Measurements from ENCODE around the gene TMEM248. TPM values are rescaled to one million over a fixed set of nuclear protein-coding genes. Genes with fewer than 3 reads are reported as not detected.

The TMEM248 gene
- total and polyA plus RNA-seq, 7 experiments from 2014 or later: 81.0 to 107 (median 95.5) TPM

GRCh38 chr7:66919304-66919703 is 1.7 kb upstream of the TMEM248 start:
- H3K36me3 Mint-ChIP-seq: peaks cover 0 to 15% (median 6%) of the 10 kb centered on the region in 5 donors

GRCh38 chr7:66919704-66920103 is 1.3 kb upstream of the TMEM248 start:
- no peaks in the 10 kb centered on the region for H3K27me3 Mint-ChIP-seq
- H3K4me3 Mint-ChIP-seq: peak overlapping the region in 6 of 10 donors; percentile 8 to 60 (median 34)
- ChIA-PET POLR2A (interaction anchor here (3.3 to 3.7 kb wide), 2 partner anchors 75 to 76 kb away, joined by 34 to 35 read pairs; partner anchors contain the start of genes SBDS and TYW1), CTCF (no interaction called here)
- H3K36me3 Mint-ChIP-seq: peaks cover 0 to 15% (median 6%) of the 10 kb centered on the region in 5 donors
- peaks cover 6 to 39% (median 29%) of the 10 kb centered on the region in 7 donors for H3K4me1 Mint-ChIP-seq
- H3K4me3 ChIP-seq (ENCODE audit: low read length): no peak overlapping the region
- H3K27me3 ChIP-seq (ENCODE audit: control insufficient read depth in 2 of 2, insufficient read depth in 2 of 2, low read length in 2 of 2): no peaks in the 10 kb centered on the region
- peaks cover 0 to 11% (median 0%) of the 10 kb centered on the region in 11 donors for H3K9me3 Mint-ChIP-seq
- no peaks in the 10 kb centered on the region for H3K9me3 ChIP-seq (ENCODE audit: control insufficient read depth in 2 of 3, low read length in 3 of 3)
- no peak for ATAC-seq
- intact Hi-C loops (cut with micrococcal nuclease): loop anchor here (1.0 to 5.0 kb wide), 12 partner anchors 237 to 1912 kb away; partner anchors contain the start of genes KCTD7 (in 2 of the 2), ERV3-1 (in 1 of the 2), GUSB (in 1 of the 2) and VKORC1L1 (in 1 of the 2)
- no peak overlapping the region for H3K27ac ChIP-seq (ENCODE audit: low read depth, low read length)
- peaks cover 0 to 4% (median 0%) of the 10 kb centered on the region in 3 experiments for H3K36me3 ChIP-seq (ENCODE audit: control insufficient read depth in 2 of 3, insufficient read depth in 3 of 3, low read length in 3 of 3)
- H3K27ac Mint-ChIP-seq: peak overlapping the region in 7 of 9 donors; percentile 42 to 92 (median 67)
- DNase-seq: no peak
- H3K4me1 ChIP-seq (ENCODE audit: control insufficient read depth in 2 of 2, insufficient read depth in 2 of 2, low read length in 2 of 2): peaks cover 18 to 20% of the 10 kb centered on the region in 2 donors

More at GRCh38 chr7:66919304-66919703, 1.7 kb upstream of the TMEM248 start:
- peak overlapping the region in 7 of 10 donors; percentile 8 to 60 (median 30) for H3K4me3 Mint-ChIP-seq
- CTCF ChIA-PET: no interaction called here
- Histone ChIP-seq H3K4me1 (ENCODE audit: control insufficient read depth in 2 of 2, insufficient read depth in 2 of 2, low read length in 2 of 2) (peaks cover 18 to 20% of the 10 kb centered on the region in 2 donors), H3K9me3 (ENCODE audit: control insufficient read depth in 2 of 3, low read length in 3 of 3) (no peaks in the 10 kb centered on the region), H3K36me3 (ENCODE audit: control insufficient read depth in 2 of 3, insufficient read depth in 3 of 3, low read length in 3 of 3) (peaks cover 0 to 4% (median 0%) of the 10 kb centered on the region in 3 experiments), H3K4me3 (ENCODE audit: low read length) (no peak overlapping the region), H3K27me3 (ENCODE audit: control insufficient read depth in 2 of 2, insufficient read depth in 2 of 2, low read length in 2 of 2) (no peaks in the 10 kb centered on the region), H3K27ac (ENCODE audit: low read depth, low read length) (no peak overlapping the region)
- peaks cover 6 to 39% (median 29%) of the 10 kb centered on the region in 7 donors for H3K4me1 Mint-ChIP-seq
- H3K9me3 Mint-ChIP-seq: peaks cover 0 to 11% (median 0%) of the 10 kb centered on the region in 11 donors
- ATAC-seq (no peak), DNase-seq (no peak)
- POLR2A ChIA-PET: interaction anchor here (3.3 to 3.7 kb wide), 2 partner anchors 75 to 76 kb away, joined by 34 to 35 read pairs; partner anchors contain the start of genes SBDS and TYW1
- intact Hi-C loops (cut with micrococcal nuclease): no loop called here
- H3K27ac Mint-ChIP-seq: peak overlapping the region in 7 of 9 donors; percentile 11 to 76 (median 57)
- H3K27me3 Mint-ChIP-seq: no peaks in the 10 kb centered on the region

- Histone ChIP-seq H3K36me3 (ENCODE audit: control insufficient read depth in 2 of 3, insufficient read depth in 3 of 3, low read length in 3 of 3) (peaks cover 0 to 4% (median 0%) of the 10 kb centered on the region in 3 experiments), H3K27ac (ENCODE audit: low read depth, low read length) (no peak overlapping the region), H3K4me3 (ENCODE audit: low read length) (peak overlapping the region; percentile 80), H3K27me3 (ENCODE audit: control insufficient read depth in 2 of 2, insufficient read depth in 2 of 2, low read length in 2 of 2) (no peaks in the 10 kb centered on the region), H3K4me1 (ENCODE audit: control insufficient read depth in 2 of 2, insufficient read depth in 2 of 2, low read length in 2 of 2) (peaks cover 18 to 20% of the 10 kb centered on the region in 2 donors), H3K9me3 (ENCODE audit: control insufficient read depth in 2 of 3, low read length in 3 of 3) (no peaks in the 10 kb centered on the region)
- DNase-seq (no peak), ATAC-seq (no peak)
- H3K9me3 Mint-ChIP-seq: peaks cover 0 to 11% (median 0%) of the 10 kb centered on the region in 11 donors
- H3K4me3 Mint-ChIP-seq: peak overlapping the region in 7 of 10 donors; percentile 7 to 93 (median 89)
- peaks cover 9 to 43% (median 31%) of the 10 kb centered on the region in 7 donors for H3K4me1 Mint-ChIP-seq
- no peaks in the 10 kb centered on the region for H3K27me3 Mint-ChIP-seq
- peak overlapping the region in 8 of 9 donors; percentile 42 to 96 (median 86) for H3K27ac Mint-ChIP-seq
- ChIA-PET CTCF (no interaction called here), POLR2A (interaction anchor here (0.9 to 3.7 kb wide), 6 partner anchors 13 to 806 kb away, joined by 3 to 35 read pairs (median 8); partner anchors contain the start of genes CRCP, SBDS and TYW1)
- H3K36me3 Mint-ChIP-seq: peaks cover 0 to 15% (median 8%) of the 10 kb centered on the region in 5 donors
- intact Hi-C loops (cut with micrococcal nuclease): loop anchor here (1.0 to 5.0 kb wide), 12 partner anchors 237 to 1913 kb away; partner anchors contain the start of genes KCTD7 (in 2 of the 2), ERV3-1 (in 1 of the 2), GUSB (in 1 of the 2) and VKORC1L1 (in 1 of the 2)
These were observed 769 bp upstream of the TMEM248 start for GRCh38 chr7:66920256-66920655.

- Mint-ChIP-seq H3K4me1 (peaks cover 20 to 55% (median 41%) of the 10 kb centered on the region in 7 donors), H3K9me3 (peaks cover 0 to 11% (median 0%) of the 10 kb centered on the region in 11 donors), H3K4me3 (peak overlapping the region; percentile 91 to 100 (median 98)), H3K36me3 (peaks cover 0 to 20% (median 13%) of the 10 kb centered on the region in 5 donors), H3K27ac (peak overlapping the region; percentile 96 to 100 (median 97)), H3K27me3 (no peaks in the 10 kb centered on the region)
- peak overlapping the region; percentile 93 for H3K27ac ChIP-seq (ENCODE audit: low read depth, low read length)
- intact Hi-C loops (cut with micrococcal nuclease): loop anchor here (1.0 to 5.0 kb wide), 20 partner anchors 74 to 1914 kb away; partner anchors contain the start of genes KCTD7 (in 2 of the 2), RABGEF1 (in 2 of the 2), ERV3-1 (in 1 of the 2) and GUSB (in 1 of the 2)
- peak overlapping the region; percentile 76 for H3K4me3 ChIP-seq (ENCODE audit: low read length)
- H3K9me3 ChIP-seq (ENCODE audit: control insufficient read depth in 2 of 3, low read length in 3 of 3): no peaks in the 10 kb centered on the region
- peak in 5 of 9 donors; percentile 23 to 41 (median 30) for DNase-seq
- peaks cover 0 to 4% (median 0%) of the 10 kb centered on the region in 3 experiments for H3K36me3 ChIP-seq (ENCODE audit: control insufficient read depth in 2 of 3, insufficient read depth in 3 of 3, low read length in 3 of 3)
- ATAC-seq: peak; percentile 3
- CTCF ChIA-PET: interaction anchor here (1.9 kb wide), 1 partner anchor 77 kb away, joined by 7 read pairs; no protein-coding TSS in a partner anchor
- H3K27me3 ChIP-seq (ENCODE audit: control insufficient read depth in 2 of 2, insufficient read depth in 2 of 2, low read length in 2 of 2): no peaks in the 10 kb centered on the region
- POLR2A ChIA-PET: interaction anchor here (0.6 to 3.7 kb wide), 12 partner anchors 9 to 807 kb away, joined by 3 to 35 read pairs (median 6); partner anchors contain the start of genes CRCP, KCTD7, SBDS and TYW1
- peaks cover 18 to 20% of the 10 kb centered on the region in 2 donors for H3K4me1 ChIP-seq (ENCODE audit: control insufficient read depth in 2 of 2, insufficient read depth in 2 of 2, low read length in 2 of 2)
These were observed 432 bp downstream of the TMEM248 start for GRCh38 chr7:66921396-66921917.

- Histone ChIP-seq H3K9me3 (ENCODE audit: control insufficient read depth in 2 of 3, low read length in 3 of 3) (no peaks in the 10 kb centered on the region), H3K36me3 (ENCODE audit: control insufficient read depth in 2 of 3, insufficient read depth in 3 of 3, low read length in 3 of 3) (peaks cover 0 to 4% (median 0%) of the 10 kb centered on the region in 3 experiments), H3K4me3 (ENCODE audit: low read length) (peak overlapping the region; percentile 76), H3K27me3 (ENCODE audit: control insufficient read depth in 2 of 2, insufficient read depth in 2 of 2, low read length in 2 of 2) (no peaks in the 10 kb centered on the region), H3K27ac (ENCODE audit: low read depth, low read length) (peak overlapping the region; percentile 93), H3K4me1 (ENCODE audit: control insufficient read depth in 2 of 2, insufficient read depth in 2 of 2, low read length in 2 of 2) (peaks cover 18 to 20% of the 10 kb centered on the region in 2 donors)
- peaks cover 0 to 11% (median 0%) of the 10 kb centered on the region in 11 donors for H3K9me3 Mint-ChIP-seq
- POLR2A ChIA-PET: interaction anchor here (0.9 to 3.7 kb wide), 7 partner anchors 11 to 429 kb away, joined by 3 to 35 read pairs (median 8); partner anchors contain the start of genes KCTD7, SBDS and TYW1
- intact Hi-C loops (cut with micrococcal nuclease): loop anchor here (1.0 to 5.0 kb wide), 20 partner anchors 73 to 1915 kb away; partner anchors contain the start of genes KCTD7 (in 2 of the 2), RABGEF1 (in 2 of the 2), ERV3-1 (in 1 of the 2) and GUSB (in 1 of the 2)
- CTCF ChIA-PET: interaction anchor here (1.9 kb wide), 1 partner anchor 78 kb away, joined by 7 read pairs; no protein-coding TSS in a partner anchor
- H3K36me3 Mint-ChIP-seq: peaks cover 0 to 21% (median 13%) of the 10 kb centered on the region in 5 donors
- H3K4me1 Mint-ChIP-seq: peaks cover 22 to 61% (median 46%) of the 10 kb centered on the region in 7 donors
- peak overlapping the region; percentile 91 to 100 (median 98) for H3K4me3 Mint-ChIP-seq
- ATAC-seq (peak; percentile 26), DNase-seq (peak in 8 of 9 donors; percentile 30 to 59 (median 43))
- H3K27ac Mint-ChIP-seq: peak overlapping the region; percentile 96 to 100 (median 97)
- H3K27me3 Mint-ChIP-seq: no peaks in the 10 kb centered on the region
These were observed 977 bp downstream of the TMEM248 start for GRCh38 chr7:66921918-66922486.

- POLR2A ChIA-PET: no interaction called here
- Histone ChIP-seq H3K4me1 (ENCODE audit: control insufficient read depth in 2 of 2, insufficient read depth in 2 of 2, low read length in 2 of 2) (peaks cover 20 to 36% of the 10 kb centered on the region in 2 donors), H3K36me3 (ENCODE audit: control insufficient read depth in 2 of 3, insufficient read depth in 3 of 3, low read length in 3 of 3) (peaks cover 0 to 7% (median 0%) of the 10 kb centered on the region in 3 experiments), H3K27me3 (ENCODE audit: control insufficient read depth in 2 of 2, insufficient read depth in 2 of 2, low read length in 2 of 2) (no peaks in the 10 kb centered on the region), H3K4me3 (ENCODE audit: low read length) (no peak overlapping the region), H3K9me3 (ENCODE audit: control insufficient read depth in 2 of 3, low read length in 3 of 3) (no peaks in the 10 kb centered on the region), H3K27ac (ENCODE audit: low read depth, low read length) (no peak overlapping the region)
- Mint-ChIP-seq H3K27me3 (no peaks in the 10 kb centered on the region), H3K36me3 (peaks cover 0 to 28% (median 22%) of the 10 kb centered on the region in 5 donors), H3K27ac (peak overlapping the region in 4 of 9 donors; percentile 4 to 53 (median 21)), H3K9me3 (peaks cover 0 to 11% (median 0%) of the 10 kb centered on the region in 11 donors), H3K4me1 (peaks cover 42 to 86% (median 73%) of the 10 kb centered on the region in 7 donors), H3K4me3 (peak overlapping the region in 8 of 10 donors; percentile 2 to 65 (median 31))
- intact Hi-C loops (cut with micrococcal nuclease): no loop called here
- DNase-seq (no peak), ATAC-seq (no peak)
- CTCF ChIA-PET: no interaction called here
These were observed 4.2 kb downstream of the TMEM248 start for GRCh38 chr7:66925255-66925654.
